ENCODE data around the gene MIPEP.

MIPEP gene

DNA sequence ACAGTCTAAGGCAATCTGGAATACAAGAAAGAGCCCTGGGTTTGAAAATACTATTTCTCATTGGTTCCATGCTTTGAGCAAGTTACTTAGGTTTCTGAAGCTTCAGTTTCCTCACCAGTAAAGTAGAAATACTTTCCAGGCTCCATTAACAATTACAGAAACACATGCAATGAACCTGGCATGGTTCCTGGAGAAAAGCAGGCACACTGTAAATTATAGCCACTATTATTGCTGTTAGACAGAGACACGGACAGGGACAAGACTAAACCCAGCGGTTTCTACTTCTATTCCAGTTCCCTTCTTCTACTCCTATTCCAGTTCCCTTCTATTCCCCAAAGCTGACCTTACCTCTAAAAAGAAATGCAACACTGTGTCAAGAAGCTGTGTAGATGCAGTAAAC, 41.2 kb downstream of the MIPEP start:
- Histone ChIP-seq H3K4me3 (ENCODE audit: low read depth in 1 of 2, low read length in 2 of 2) (no peak overlapping the region), H3K36me3 (ENCODE audit: insufficient read depth, low read length) (peaks cover 5% of the 10 kb centered on the region), H3K4me1 (ENCODE audit: insufficient read depth, low read length) (peaks cover 9% of the 10 kb centered on the region), H3K27ac (ENCODE audit: low read depth, low read length) (no peak overlapping the region), H3K9me3 (ENCODE audit: low read length) (no peaks in the 10 kb centered on the region), H3K9ac (ENCODE audit: low read length) (no peak overlapping the region), H3K27me3 (ENCODE audit: control insufficient read depth in 1 of 2, insufficient read depth in 2 of 2, low read length in 2 of 2) (no peaks in the 10 kb centered on the region)

GRCh38 chr13:23847497-23847896, 41.7 kb downstream of the MIPEP start:
- no peaks in the 10 kb centered on the region for H3K9me3 ChIP-seq (ENCODE audit: low read length)
- peaks cover 9% of the 10 kb centered on the region for H3K4me1 ChIP-seq (ENCODE audit: insufficient read depth, low read length)
- no peaks in the 10 kb centered on the region for H3K27me3 ChIP-seq (ENCODE audit: control insufficient read depth in 1 of 2, insufficient read depth in 2 of 2, low read length in 2 of 2)
- no peak overlapping the region for H3K9ac ChIP-seq (ENCODE audit: low read length)
- no peak overlapping the region for H3K27ac ChIP-seq (ENCODE audit: low read depth, low read length)
- H3K4me3 ChIP-seq (ENCODE audit: low read depth in 1 of 2, low read length in 2 of 2): no peak overlapping the region
- peaks cover 5% of the 10 kb centered on the region for H3K36me3 ChIP-seq (ENCODE audit: insufficient read depth, low read length)

DNA sequence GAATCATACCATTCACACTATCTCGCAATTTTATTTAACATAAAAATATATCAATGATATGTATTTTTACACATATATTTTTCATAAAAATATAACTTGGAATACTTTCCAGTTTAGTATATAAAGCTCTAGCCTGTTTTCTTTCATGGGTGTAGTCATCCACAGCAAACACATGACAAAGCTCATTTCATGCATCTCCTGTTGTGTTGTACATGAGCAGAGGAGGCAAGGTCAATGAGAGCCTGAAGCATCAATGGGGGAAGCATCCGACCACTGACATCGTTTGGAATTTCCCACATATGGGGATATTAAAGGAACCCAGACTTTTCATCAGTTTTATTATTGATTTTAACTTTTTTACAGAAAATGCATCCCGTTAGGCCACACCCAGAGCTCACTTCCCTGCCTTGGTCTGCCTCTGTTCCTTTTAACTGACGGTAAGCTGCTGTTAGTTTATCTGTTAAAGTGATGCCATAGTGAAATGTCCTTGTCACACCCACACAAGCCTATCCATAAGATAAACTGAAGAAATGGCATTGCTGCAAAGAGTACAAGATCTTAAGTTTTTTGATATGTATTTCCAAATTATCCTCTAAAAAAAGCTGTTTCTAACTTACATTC, 44.0 kb downstream of the MIPEP start:
- no peaks in the 10 kb centered on the region for H3K27me3 ChIP-seq (ENCODE audit: control insufficient read depth in 1 of 2, insufficient read depth in 2 of 2, low read length in 2 of 2)
- no peak overlapping the region for H3K9ac ChIP-seq (ENCODE audit: low read length)
- no peak overlapping the region for H3K4me3 ChIP-seq (ENCODE audit: low read depth in 1 of 2, low read length in 2 of 2)
- peaks cover 9% of the 10 kb centered on the region for H3K4me1 ChIP-seq (ENCODE audit: insufficient read depth, low read length)
- H3K9me3 ChIP-seq (ENCODE audit: low read length): no peaks in the 10 kb centered on the region
- H3K27ac ChIP-seq (ENCODE audit: low read depth, low read length): no peak overlapping the region
- H3K36me3 ChIP-seq (ENCODE audit: insufficient read depth, low read length): no peaks in the 10 kb centered on the region

GRCh38 chr13:23844132-23844531, 45.1 kb downstream of the MIPEP start:
- Histone ChIP-seq H3K9ac (ENCODE audit: low read length) (no peak overlapping the region), H3K4me3 (ENCODE audit: low read depth in 1 of 2, low read length in 2 of 2) (no peak overlapping the region), H3K27ac (ENCODE audit: low read depth, low read length) (no peak overlapping the region), H3K27me3 (ENCODE audit: control insufficient read depth in 1 of 2, insufficient read depth in 2 of 2, low read length in 2 of 2) (no peaks in the 10 kb centered on the region), H3K4me1 (ENCODE audit: insufficient read depth, low read length) (peaks cover 9% of the 10 kb centered on the region), H3K36me3 (ENCODE audit: insufficient read depth, low read length) (no peaks in the 10 kb centered on the region), H3K9me3 (ENCODE audit: low read length) (no peaks in the 10 kb centered on the region)

GRCh38 chr13:23843436-23843835, 45.8 kb downstream of the MIPEP start:
- H3K36me3 ChIP-seq (ENCODE audit: insufficient read depth, low read length): peaks cover 5% of the 10 kb centered on the region
- no peak overlapping the region for H3K4me3 ChIP-seq (ENCODE audit: low read depth in 1 of 2, low read length in 2 of 2)
- H3K4me1 ChIP-seq (ENCODE audit: insufficient read depth, low read length): peaks cover 7% of the 10 kb centered on the region
- no peak overlapping the region for H3K27ac ChIP-seq (ENCODE audit: low read depth, low read length)
- H3K9ac ChIP-seq (ENCODE audit: low read length): no peak overlapping the region
- H3K27me3 ChIP-seq (ENCODE audit: control insufficient read depth in 1 of 2, insufficient read depth in 2 of 2, low read length in 2 of 2): no peaks in the 10 kb centered on the region
- no peaks in the 10 kb centered on the region for H3K9me3 ChIP-seq (ENCODE audit: low read length)

GRCh38 chr13:23842406-23842805, 46.8 kb downstream of the MIPEP start:
- H3K9ac ChIP-seq (ENCODE audit: low read length): no peak overlapping the region
- no peaks in the 10 kb centered on the region for H3K4me1 ChIP-seq (ENCODE audit: insufficient read depth, low read length)
- H3K27ac ChIP-seq (ENCODE audit: low read depth, low read length): no peak overlapping the region
- H3K4me3 ChIP-seq (ENCODE audit: low read depth in 1 of 2, low read length in 2 of 2): no peak overlapping the region
- peaks cover 6% of the 10 kb centered on the region for H3K36me3 ChIP-seq (ENCODE audit: insufficient read depth, low read length)
- no peaks in the 10 kb centered on the region for H3K27me3 ChIP-seq (ENCODE audit: control insufficient read depth in 1 of 2, insufficient read depth in 2 of 2, low read length in 2 of 2)
- H3K9me3 ChIP-seq (ENCODE audit: low read length): no peaks in the 10 kb centered on the region

- Histone ChIP-seq H3K27ac (ENCODE audit: low read depth, low read length) (no peak overlapping the region), H3K9ac (ENCODE audit: low read length) (no peak overlapping the region), H3K27me3 (ENCODE audit: control insufficient read depth in 1 of 2, insufficient read depth in 2 of 2, low read length in 2 of 2) (no peaks in the 10 kb centered on the region), H3K36me3 (ENCODE audit: insufficient read depth, low read length) (peaks cover 6% of the 10 kb centered on the region), H3K9me3 (ENCODE audit: low read length) (no peaks in the 10 kb centered on the region), H3K4me3 (ENCODE audit: low read depth in 1 of 2, low read length in 2 of 2) (no peak overlapping the region), H3K4me1 (ENCODE audit: insufficient read depth, low read length) (no peaks in the 10 kb centered on the region)
Measured at GRCh38 chr13:23833733-23834611, 55.2 kb downstream of the MIPEP start.

GRCh38 chr13:23828866-23829265, 60.3 kb downstream of the MIPEP start:
- H3K27me3 ChIP-seq (ENCODE audit: control insufficient read depth in 1 of 2, insufficient read depth in 2 of 2, low read length in 2 of 2): no peaks in the 10 kb centered on the region
- H3K4me3 ChIP-seq (ENCODE audit: low read depth in 1 of 2, low read length in 2 of 2): no peak overlapping the region
- no peak overlapping the region for H3K9ac ChIP-seq (ENCODE audit: low read length)
- no peaks in the 10 kb centered on the region for H3K4me1 ChIP-seq (ENCODE audit: insufficient read depth, low read length)
- H3K9me3 ChIP-seq (ENCODE audit: low read length): no peaks in the 10 kb centered on the region
- H3K36me3 ChIP-seq (ENCODE audit: insufficient read depth, low read length): no peaks in the 10 kb centered on the region
- H3K27ac ChIP-seq (ENCODE audit: low read depth, low read length): no peak overlapping the region

- H3K9me3 ChIP-seq (ENCODE audit: low read length): no peaks in the 10 kb centered on the region
- H3K4me1 ChIP-seq (ENCODE audit: insufficient read depth, low read length): no peaks in the 10 kb centered on the region
- H3K27me3 ChIP-seq (ENCODE audit: control insufficient read depth in 1 of 2, insufficient read depth in 2 of 2, low read length in 2 of 2): no peaks in the 10 kb centered on the region
- no peak overlapping the region for H3K9ac ChIP-seq (ENCODE audit: low read length)
- H3K36me3 ChIP-seq (ENCODE audit: insufficient read depth, low read length): no peaks in the 10 kb centered on the region
- H3K4me3 ChIP-seq (ENCODE audit: low read depth in 1 of 2, low read length in 2 of 2): no peak overlapping the region
- H3K27ac ChIP-seq (ENCODE audit: low read depth, low read length): no peak overlapping the region
Measured at GRCh38 chr13:23828086-23828485, 61.1 kb downstream of the MIPEP start.

DNA sequence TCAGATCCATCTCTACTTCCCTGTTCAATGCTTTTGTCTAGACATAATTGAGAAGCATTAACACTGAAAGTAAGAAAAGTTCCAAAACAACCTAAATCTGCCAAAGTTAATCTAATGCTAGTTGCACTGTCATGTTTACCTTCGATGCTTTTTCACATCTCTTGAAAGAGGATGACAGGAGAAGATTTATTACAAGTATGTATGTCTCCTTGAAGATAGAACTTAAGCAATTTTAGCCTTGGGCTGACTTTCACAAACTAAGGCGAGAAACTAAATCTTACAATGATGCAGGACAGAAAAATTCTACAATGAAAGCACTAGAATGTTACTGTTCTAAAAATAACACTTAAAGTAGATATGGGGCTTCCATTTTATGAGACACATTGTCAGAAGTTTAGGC, 64.0 kb downstream of the MIPEP start:
- H3K9ac ChIP-seq (ENCODE audit: low read length): no peak overlapping the region
- no peaks in the 10 kb centered on the region for H3K9me3 ChIP-seq (ENCODE audit: low read length)
- H3K27ac ChIP-seq (ENCODE audit: low read depth, low read length): no peak overlapping the region
- H3K27me3 ChIP-seq (ENCODE audit: control insufficient read depth in 1 of 2, insufficient read depth in 2 of 2, low read length in 2 of 2): no peaks in the 10 kb centered on the region
- H3K4me3 ChIP-seq (ENCODE audit: low read depth in 1 of 2, low read length in 2 of 2): no peak overlapping the region
- no peaks in the 10 kb centered on the region for H3K36me3 ChIP-seq (ENCODE audit: insufficient read depth, low read length)
- H3K4me1 ChIP-seq (ENCODE audit: insufficient read depth, low read length): no peaks in the 10 kb centered on the region

- Histone ChIP-seq H3K4me1 (ENCODE audit: insufficient read depth, low read length) (no peaks in the 10 kb centered on the region), H3K36me3 (ENCODE audit: insufficient read depth, low read length) (no peaks in the 10 kb centered on the region), H3K27ac (ENCODE audit: low read depth, low read length) (no peak overlapping the region), H3K4me3 (ENCODE audit: low read depth in 1 of 2, low read length in 2 of 2) (no peak overlapping the region), H3K9ac (ENCODE audit: low read length) (no peak overlapping the region), H3K27me3 (ENCODE audit: control insufficient read depth in 1 of 2, insufficient read depth in 2 of 2, low read length in 2 of 2) (no peaks in the 10 kb centered on the region), H3K9me3 (ENCODE audit: low read length) (no peaks in the 10 kb centered on the region)
Measured at GRCh38 chr13:23824371-23824770, 64.8 kb downstream of the MIPEP start.

Data from muscle layer of colon (tissue), 2 donors.